Duodenal mucosa (tissue), 2 donors: ENCODE data around the gene MT1G.
A peak's percentile ranks its signal among the peaks of the same experiment; 100 is the strongest.
"Not testable (repeated sequence)": the region's sequence is repeated elsewhere in the genome, so short reads cannot be mapped to it uniquely, and the experiment has no call there.

Experiments
- H3K27ac ChIP-seq: one replicate; pipeline ENCODE4 v1.7.0; 2013; ENCODE audit warnings: low read depth, low read length
- H3K27me3 ChIP-seq, 2 donors: one replicate each; pipeline ENCODE4 v1.7.0; 2013; ENCODE audit warnings: low read length in 2 of 2, control low read depth in 1 of 2; ENCODE audit not compliant: insufficient read depth in 2 of 2, control insufficient read depth in 1 of 2
- H3K36me3 ChIP-seq, 2 donors: one replicate each; pipeline ENCODE4 v1.7.0; 2013; ENCODE audit warnings: low read length in 2 of 2, control low read depth in 1 of 2; ENCODE audit not compliant: insufficient read depth in 2 of 2, control insufficient read depth in 1 of 2
- H3K4me1 ChIP-seq, 2 donors: one replicate each; pipeline ENCODE4 v1.7.0; 2013; ENCODE audit warnings: low read length in 2 of 2, control low read depth in 1 of 2; ENCODE audit not compliant: insufficient read depth in 2 of 2, control insufficient read depth in 1 of 2
- H3K4me3 ChIP-seq, 2 donors: one replicate each; pipeline ENCODE4 v1.7.0; 2013; ENCODE audit warnings: low read length in 2 of 2, low read depth in 1 of 2
- H3K9ac ChIP-seq, 2 donors: one replicate each; pipeline ENCODE4 v1.7.0; 2013; ENCODE audit warnings: low read length in 2 of 2, low read depth in 1 of 2
- H3K9me3 ChIP-seq, 2 donors: one replicate each; pipeline ENCODE4 v1.7.0; 2013; ENCODE audit warnings: low read length in 2 of 2, control low read depth in 1 of 2; ENCODE audit not compliant: control insufficient read depth in 1 of 2

MT1G gene

GRCh38 chr16:56630134-56630533, 37.7 kb downstream of the MT1G start:
- Histone ChIP-seq H3K27ac (no peak overlapping the region), H3K4me1 (peaks cover 0 to 22% of the 10 kb centered on the region in 2 donors), H3K9ac (no peak overlapping the region), H3K27me3 (peaks cover under 1 to 8% of the 10 kb centered on the region in 2 donors), H3K9me3 (no peaks in the 10 kb centered on the region), H3K36me3 (no peaks in the 10 kb centered on the region), H3K4me3 (no peak overlapping the region)

GRCh38 chr16:56629531-56629930, 38.3 kb downstream of the MT1G start:
- peaks cover 0 to 7% of the 10 kb centered on the region in 2 donors for H3K27me3 ChIP-seq
- H3K9me3 ChIP-seq, result no peaks in the 10 kb centered on the region
- no peak overlapping the region for H3K4me3 ChIP-seq
- peaks cover 0 to 19% of the 10 kb centered on the region in 2 donors for H3K4me1 ChIP-seq
- H3K27ac ChIP-seq, result no peak overlapping the region
- H3K36me3 ChIP-seq, result no peaks in the 10 kb centered on the region
- no peak overlapping the region for H3K9ac ChIP-seq

GRCh38 chr16:56628486-56629350, 39.1 kb downstream of the MT1G start:
- no peak overlapping the region for H3K4me3 ChIP-seq
- H3K36me3 ChIP-seq, result no peaks in the 10 kb centered on the region
- H3K9me3 ChIP-seq, result no peaks in the 10 kb centered on the region
- no peak overlapping the region for H3K27ac ChIP-seq
- H3K4me1 ChIP-seq, result peaks cover 0 to 17% of the 10 kb centered on the region in 2 donors
- peaks cover 0 to 7% of the 10 kb centered on the region in 2 donors for H3K27me3 ChIP-seq
- no peak overlapping the region for H3K9ac ChIP-seq

- peak overlapping the region; percentile 85 to 96 for H3K9ac ChIP-seq
- H3K36me3 ChIP-seq, result no peaks in the 10 kb centered on the region
- H3K4me3 ChIP-seq, result peak overlapping the region; percentile 76 to 90
- H3K27me3 ChIP-seq, result no peaks in the 10 kb centered on the region
- H3K27ac ChIP-seq, result peak overlapping the region; percentile 86
- no peaks in the 10 kb centered on the region for H3K9me3 ChIP-seq
- peaks cover 0 to 5% of the 10 kb centered on the region in 2 donors for H3K4me1 ChIP-seq
Observed at GRCh38 chr16:56626685-56627084, 41.2 kb downstream of the MT1G start.

GRCh38 chr16:56625943-56626654, 41.8 kb downstream of the MT1G start:
- Histone ChIP-seq H3K9me3 (no peaks in the 10 kb centered on the region), H3K4me1 (peaks cover 0 to 5% of the 10 kb centered on the region in 2 donors), H3K4me3 (peak overlapping the region; percentile 76 to 90), H3K9ac (peak overlapping the region; percentile 85 to 96), H3K36me3 (no peaks in the 10 kb centered on the region), H3K27ac (peak overlapping the region; percentile 86), H3K27me3 (no peaks in the 10 kb centered on the region)

- peak within 1 kb of the TSS; percentile 86 for H3K27ac ChIP-seq
- peak within 1 kb of the TSS; percentile 85 to 96 for H3K9ac ChIP-seq
- H3K36me3 ChIP-seq, result no peaks in the 10 kb centered on the region
- H3K27me3 ChIP-seq, result no peaks in the 10 kb centered on the region
- peak within 1 kb of the TSS; percentile 76 to 90 for H3K4me3 ChIP-seq
- H3K9me3 ChIP-seq, result no peaks in the 10 kb centered on the region
- peaks cover 0 to 5% of the 10 kb centered on the region in 2 donors for H3K4me1 ChIP-seq
Observed at GRCh38 chr16:56625140-56625942, 42.5 kb downstream of the MT1G start, which contains the start of gene MT1E. Gene MT1E (plus strand): TSS chr16:56625781. CDS start chr16:56625852, 71 bp downstream.

GRCh38 chr16:56623637-56624036, 44.2 kb downstream of the MT1G start:
- no peaks in the 10 kb centered on the region for H3K27me3 ChIP-seq

GRCh38 chr16:56623184-56623583, 44.7 kb downstream of the MT1G start:
- H3K9me3 ChIP-seq, H3K36me3 ChIP-seq, H3K27ac ChIP-seq, H3K4me3 ChIP-seq, H3K4me1 ChIP-seq, H3K27me3 ChIP-seq, H3K9ac ChIP-seq: not testable (repeated sequence)

More at GRCh38 chr16:56623637-56624036, 44.2 kb downstream of the MT1G start:
- Histone ChIP-seq H3K4me1 (peaks cover 0 to 5% of the 10 kb centered on the region in 2 donors), H3K4me3 (no peak overlapping the region), H3K27ac (no peak overlapping the region), H3K9ac (no peak overlapping the region), H3K36me3 (no peaks in the 10 kb centered on the region), H3K9me3 (no peaks in the 10 kb centered on the region)

GRCh38 chr16:56621665-56622445, 46.0 kb downstream of the MT1G start:
- H3K9ac ChIP-seq, H3K27me3 ChIP-seq, H3K27ac ChIP-seq, H3K9me3 ChIP-seq, H3K4me3 ChIP-seq, H3K36me3 ChIP-seq: not testable (repeated sequence)
- H3K4me1 ChIP-seq, result peaks cover 12 to 14% of the 10 kb centered on the region in 2 donors
